Activated effector memory CD4-positive, alpha-beta T cell treated with anti-CD3 and anti-CD28 coated beads, Interleukin-2, amount 50 U/mL, for 16 hours (primary cell): ENCODE results near the gene LGALS12.
"Not testable (repeated sequence)": the region's sequence is repeated elsewhere in the genome, so short reads cannot be mapped to it uniquely, and the experiment has no call there.

ENCODE experiments used
- DNase-seq: peaks from one replicate; pipeline ENCODE4 v3.0.0-alpha.2; 2020

LGALS12 gene

GRCh38 chr11:63506876-63507275 is 992 bp downstream of the LGALS12 start:
- DNase-seq: no peak

DNA sequence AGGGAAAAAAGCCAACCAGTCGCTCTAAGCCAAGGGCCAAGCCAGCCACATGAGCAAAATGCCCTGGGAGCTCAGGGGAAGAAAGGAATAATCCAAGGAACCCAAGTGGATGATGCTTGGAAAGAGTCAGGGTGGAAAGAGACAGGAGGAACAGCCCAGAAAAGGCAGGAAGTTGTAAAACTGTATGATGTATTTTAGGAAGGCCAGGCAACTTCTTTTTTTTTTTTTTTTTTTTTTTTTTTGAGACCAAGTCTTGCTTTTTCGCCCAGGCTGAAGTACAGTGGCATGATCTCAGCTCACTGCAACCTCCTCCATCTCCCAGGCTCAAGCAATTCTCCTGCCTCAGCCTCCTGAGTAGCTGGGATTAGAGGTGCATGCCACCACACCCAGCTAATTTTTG is 1.6 kb downstream of the LGALS12 start:
- no peak for DNase-seq

GRCh38 chr11:63508009-63508408 is 2.1 kb downstream of the LGALS12 start:
- DNase-seq: no peak

DNA sequence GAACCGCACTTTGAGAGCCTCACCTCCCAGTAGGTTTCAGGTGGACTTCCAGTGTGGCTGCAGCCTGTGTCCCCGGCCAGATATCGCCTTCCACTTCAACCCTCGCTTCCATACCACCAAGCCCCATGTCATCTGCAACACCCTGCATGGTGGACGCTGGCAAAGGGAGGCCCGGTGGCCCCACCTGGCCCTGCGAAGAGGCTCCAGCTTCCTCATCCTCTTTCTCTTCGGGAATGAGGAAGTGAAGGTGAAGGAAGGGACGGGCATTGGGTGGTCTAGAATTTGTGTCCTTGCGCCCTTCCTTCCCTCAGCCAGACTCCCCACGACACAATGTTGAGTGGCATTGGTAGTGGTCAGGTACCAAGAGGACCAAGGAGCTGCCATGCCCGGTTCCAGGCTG is 2.9 kb downstream of the LGALS12 start:
- no peak for DNase-seq

GRCh38 chr11:63510360-63511047 is 4.6 kb downstream of the LGALS12 start:
- DNase-seq: no peak

DNA sequence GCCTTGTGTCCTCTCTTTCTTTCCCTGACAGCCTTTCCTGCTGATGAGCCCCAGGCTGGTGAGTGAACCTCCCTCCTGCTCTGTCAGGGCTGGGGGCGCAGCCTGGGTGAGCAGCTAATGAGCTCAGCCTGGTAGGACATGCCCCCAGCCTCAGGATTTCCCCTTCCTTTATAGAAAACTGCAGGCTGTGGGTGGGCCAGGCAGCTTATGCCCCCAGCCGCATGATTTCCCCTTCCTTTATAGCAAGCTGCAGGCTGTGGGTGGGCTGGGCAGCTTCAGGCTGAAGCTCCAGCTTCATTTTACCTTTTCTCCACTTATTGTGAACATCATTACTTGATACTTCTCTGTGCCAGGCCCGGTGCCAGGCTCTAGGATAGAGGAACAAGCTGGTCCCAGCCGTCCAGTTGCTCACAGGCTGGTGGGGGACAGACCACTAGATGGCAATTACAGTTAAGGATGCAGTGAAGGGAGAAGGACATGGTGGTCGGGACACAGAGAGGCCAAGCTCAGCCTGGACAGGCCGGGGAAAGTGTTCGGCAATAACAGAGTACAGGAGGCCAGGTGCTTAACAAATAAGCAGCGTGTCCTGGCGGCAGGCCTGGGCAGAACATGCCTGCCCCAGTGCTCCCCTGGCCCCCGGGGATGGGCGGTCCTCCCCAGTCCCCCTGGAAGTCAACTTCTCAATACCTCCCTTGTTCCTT is 5.3 kb downstream of the LGALS12 start:
- no peak for DNase-seq

- no peak for DNase-seq
Measured at GRCh38 chr11:63512816-63513215, 6.9 kb downstream of the LGALS12 start.

DNA sequence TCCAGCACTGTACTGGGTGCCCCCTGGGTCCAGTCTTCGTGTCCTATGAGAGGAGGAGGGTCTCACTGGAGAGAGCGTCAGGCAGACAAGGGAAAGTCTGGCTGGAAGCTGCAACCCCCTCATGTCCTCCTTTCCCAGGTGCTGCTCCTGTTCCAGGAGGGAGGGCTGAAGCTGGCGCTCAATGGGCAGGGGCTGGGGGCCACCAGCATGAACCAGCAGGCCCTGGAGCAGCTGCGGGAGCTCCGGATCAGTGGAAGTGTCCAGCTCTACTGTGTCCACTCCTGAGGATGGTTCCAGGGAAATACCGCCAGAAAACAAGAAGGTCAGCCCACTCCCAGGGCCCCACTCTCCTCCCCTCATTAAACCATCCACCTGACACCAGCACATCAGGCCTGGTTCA is 10.2 kb downstream of the LGALS12 start:
- DNase-seq: no peak

DNA sequence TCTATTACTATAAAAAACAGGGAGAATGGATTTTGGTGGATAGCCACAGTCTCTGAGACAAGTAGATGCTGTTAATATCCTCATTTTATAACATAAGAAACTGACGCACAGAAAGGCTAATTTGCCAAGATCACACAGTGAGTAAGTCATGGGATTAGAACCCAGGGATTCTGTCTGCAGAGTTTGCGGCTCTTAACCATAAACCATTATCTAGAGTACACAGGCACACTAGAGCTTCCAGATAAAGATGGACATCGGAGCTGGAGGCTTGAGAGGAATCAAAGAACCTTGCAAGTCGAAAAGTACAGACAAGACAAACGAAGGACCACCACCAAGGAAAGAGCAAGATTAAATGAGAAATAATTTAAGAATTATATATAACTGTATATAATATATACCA is 11.3 kb downstream of the LGALS12 start:
- DNase-seq: no peak

DNA sequence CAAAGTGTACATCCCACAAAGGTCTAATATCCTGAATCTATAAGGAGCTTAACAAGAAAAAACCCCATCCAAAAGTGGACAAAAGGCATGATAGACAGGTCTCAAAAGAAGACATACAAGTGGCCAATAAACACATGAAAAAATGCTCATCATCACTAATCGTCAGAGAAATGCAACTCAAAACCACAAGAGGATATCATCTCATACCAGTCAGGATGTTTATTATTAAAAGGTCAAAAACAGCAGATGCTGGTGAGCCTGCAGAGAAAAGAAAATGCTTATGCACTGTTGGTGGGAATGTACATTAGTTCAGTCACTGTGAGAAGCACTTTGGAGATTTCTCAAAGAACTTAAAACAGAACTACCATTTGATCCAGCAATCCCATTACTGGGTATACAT is 12.7 kb downstream of the LGALS12 start:
- DNase-seq: no peak

DNA sequence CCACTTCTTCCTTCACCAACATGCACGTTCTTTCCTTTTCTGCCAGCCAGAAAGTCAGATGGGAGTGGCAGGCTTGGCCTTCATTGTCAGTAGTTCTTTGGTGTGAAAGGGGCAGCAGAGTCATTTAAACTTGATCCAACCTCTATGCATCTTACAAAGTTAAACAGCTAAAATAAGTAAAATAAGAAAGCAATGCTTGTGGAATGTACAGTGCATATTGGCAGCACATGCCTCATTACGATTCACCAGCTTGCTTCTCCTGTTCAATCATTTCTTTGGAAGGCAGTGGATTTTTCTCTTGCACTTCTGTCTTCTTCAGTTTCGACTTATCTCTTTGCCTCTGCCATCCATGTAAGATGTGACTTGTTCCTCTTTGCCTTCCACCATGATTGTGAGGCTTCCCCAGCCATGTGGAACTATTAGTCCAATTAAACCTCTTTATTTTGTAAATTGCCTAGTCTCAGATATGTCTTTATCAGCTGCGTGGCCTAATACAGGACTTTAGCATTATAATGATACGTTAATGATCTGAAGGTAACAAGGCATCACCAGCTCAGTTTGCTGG is 14.8 kb downstream of the LGALS12 start:
- no peak for DNase-seq

GRCh38 chr11:63521896-63522295 is 16.0 kb downstream of the LGALS12 start:
- DNase-seq: no peak

DNA sequence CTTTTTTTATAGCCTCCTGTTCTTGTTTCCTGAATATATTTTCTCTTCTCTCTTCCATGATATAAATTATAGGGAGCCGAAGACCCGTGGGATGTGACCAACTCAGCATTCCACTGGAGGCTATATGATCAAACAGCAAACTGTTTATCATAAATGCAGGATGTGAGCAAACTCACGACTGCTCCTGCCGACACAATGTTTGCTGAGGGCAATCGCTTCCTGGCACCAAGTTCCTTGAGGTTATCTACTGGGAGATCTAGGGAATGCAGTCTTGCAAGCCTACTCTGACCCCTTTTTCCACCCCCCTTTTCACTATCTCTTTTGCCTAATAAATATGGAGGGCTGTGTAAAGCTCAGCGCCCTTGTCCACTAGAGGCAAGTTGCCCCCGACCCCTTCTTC is 17.3 kb downstream of the LGALS12 start:
- DNase-seq: no peak

- no peak for DNase-seq
Measured at GRCh38 chr11:63527667-63528066, 21.8 kb downstream of the LGALS12 start.

DNA sequence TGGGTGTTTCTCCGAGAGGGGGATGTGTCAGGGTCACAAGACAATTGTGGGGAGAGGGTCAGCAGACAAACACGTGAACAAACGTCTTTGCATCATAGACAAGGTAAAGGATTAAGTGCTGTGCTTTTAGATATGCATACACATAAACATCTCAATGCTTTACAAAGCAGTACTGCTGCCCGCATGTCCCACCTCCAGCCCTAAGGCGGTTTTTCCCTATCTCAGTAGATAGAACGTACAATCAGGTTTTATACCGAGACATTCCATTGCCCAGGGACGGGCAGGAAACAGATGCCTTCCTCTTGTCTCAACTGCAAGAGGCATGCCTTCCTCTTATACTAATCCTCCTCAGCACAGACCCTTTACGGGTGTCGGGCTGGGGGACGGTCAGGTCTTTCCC is 22.3 kb downstream of the LGALS12 start:
- not testable (repeated sequence) for DNase-seq

GRCh38 chr11:63528729-63529278 is 22.9 kb downstream of the LGALS12 start:
- not testable (repeated sequence) for DNase-seq

- not testable (repeated sequence) for DNase-seq
Measured at GRCh38 chr11:63529373-63529772, 23.5 kb downstream of the LGALS12 start.

- DNase-seq: no peak
Measured at GRCh38 chr11:63530021-63530420, 24.1 kb downstream of the LGALS12 start.

GRCh38 chr11:63531074-63531792 is 25.3 kb downstream of the LGALS12 start:
- peak; percentile 79 for DNase-seq

DNA sequence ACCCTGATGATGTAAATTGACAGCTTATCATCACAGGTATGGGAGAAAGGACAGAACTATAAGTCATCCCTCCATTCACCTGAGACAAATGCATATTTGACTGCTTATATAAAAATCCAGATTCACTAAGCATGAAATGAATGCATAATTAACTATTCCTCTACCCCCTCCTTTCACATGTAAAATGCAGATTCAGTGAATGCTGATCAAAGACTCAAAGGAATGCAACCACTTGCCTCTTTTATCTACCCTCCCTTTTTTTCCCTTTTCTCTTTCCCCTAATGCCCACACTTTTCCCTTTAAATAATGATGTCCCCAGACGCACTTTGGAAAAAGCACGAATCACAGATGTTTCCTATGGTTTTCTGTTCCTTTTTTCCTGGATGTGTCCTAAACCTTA is 26.2 kb downstream of the LGALS12 start:
- no peak for DNase-seq

- no peak for DNase-seq
Measured at GRCh38 chr11:63532799-63533475, 27.1 kb downstream of the LGALS12 start.

GRCh38 chr11:63534076-63534475 is 28.2 kb downstream of the LGALS12 start:
- no peak for DNase-seq
